ENCODE measurements around the gene LCE1A.
A peak's percentile ranks its signal among the peaks of the same experiment; 100 is the strongest.

Gene LCE1A

GRCh38 chr1:152870831-152871730 lies 43.8 kb downstream of the LCE1A start:
- DNase-seq (ENCODE audit: low spot score), result peak; percentile 53

- DNase-seq (ENCODE audit: low spot score), result no peak
Measured at GRCh38 chr1:152871731-152872126, 44.5 kb downstream of the LCE1A start.

- no peak for DNase-seq (ENCODE audit: low spot score)
Measured at GRCh38 chr1:152873495-152873894, 46.2 kb downstream of the LCE1A start.

- no peak for DNase-seq (ENCODE audit: low spot score)
Measured at GRCh38 chr1:152876827-152877226, 49.6 kb downstream of the LCE1A start.
